ENCODE results near the gene RHBG.

RHBG gene

GRCh38 chr1:156425943-156426342 lies 56.9 kb downstream of the RHBG start:
- no peak for DNase-seq (ENCODE audit: low read depth)

DNA sequence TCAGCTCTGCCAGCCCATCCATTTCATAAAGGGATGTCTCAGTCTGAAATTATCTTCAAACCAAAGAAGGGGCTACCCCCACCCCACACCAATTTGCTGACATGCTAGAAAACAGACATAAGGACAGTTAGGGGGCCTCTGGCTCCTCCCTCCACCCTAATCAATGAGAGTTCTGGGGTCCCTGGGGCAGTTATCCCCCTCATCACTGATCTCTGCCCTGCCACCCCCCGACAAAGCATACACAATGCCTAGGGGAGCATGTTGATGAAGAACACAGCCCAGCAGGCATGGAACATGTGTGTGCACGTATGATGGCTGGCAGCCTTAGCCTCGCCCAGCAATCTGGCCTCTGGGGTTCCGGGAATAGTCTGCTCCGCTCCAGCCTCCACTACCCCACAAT lies 58.9 kb downstream of the RHBG start:
- no peak for DNase-seq (ENCODE audit: low read depth)

- DNase-seq (ENCODE audit: low read depth), result no peak
Observed at GRCh38 chr1:156428746-156429288, 59.8 kb downstream of the RHBG start.

GRCh38 chr1:156429313-156430060 lies 60.5 kb downstream of the RHBG start:
- no peak for DNase-seq (ENCODE audit: low read depth)

DNA sequence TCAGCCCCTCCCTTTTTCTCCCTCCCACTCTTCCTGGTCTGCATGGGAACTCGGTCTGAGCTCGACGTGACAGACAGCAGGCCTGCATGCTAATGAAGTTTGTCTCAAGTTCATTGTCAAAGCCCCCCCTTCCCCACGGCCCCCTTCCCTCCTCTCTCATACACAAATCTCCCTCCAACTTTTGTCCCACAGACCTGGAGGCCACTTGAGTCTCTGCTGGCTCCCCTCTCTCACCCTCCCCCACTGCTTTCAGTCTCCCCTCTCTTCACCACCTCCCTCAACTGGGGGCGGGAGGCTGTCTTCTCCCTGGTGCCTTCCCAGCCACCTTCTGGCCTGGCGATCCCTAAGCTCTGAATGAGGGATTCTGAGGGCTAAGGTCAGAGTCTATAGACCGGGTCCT lies 61.3 kb downstream of the RHBG start:
- no peak for DNase-seq (ENCODE audit: low read depth)

DNA sequence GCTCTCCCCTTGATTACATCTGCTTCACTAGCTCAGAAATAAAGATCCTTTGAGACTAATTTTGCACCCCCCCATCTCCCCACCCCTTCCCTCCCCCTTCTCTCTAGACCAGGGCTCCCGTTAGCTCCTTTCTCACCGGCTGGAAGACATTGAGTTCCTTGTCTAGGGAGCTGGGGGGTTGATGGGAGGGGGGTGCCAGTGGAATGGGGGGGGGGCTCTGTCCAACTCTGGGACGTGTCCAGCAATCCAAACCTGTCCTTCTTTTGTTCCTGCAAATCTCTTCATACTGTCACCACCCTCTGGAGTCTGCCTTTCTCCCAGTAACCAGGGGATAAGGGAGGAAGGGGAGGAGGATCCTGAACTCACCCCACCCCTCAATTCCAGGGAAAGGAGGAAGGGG lies 61.9 kb downstream of the RHBG start:
- no peak for DNase-seq (ENCODE audit: low read depth)

DNA sequence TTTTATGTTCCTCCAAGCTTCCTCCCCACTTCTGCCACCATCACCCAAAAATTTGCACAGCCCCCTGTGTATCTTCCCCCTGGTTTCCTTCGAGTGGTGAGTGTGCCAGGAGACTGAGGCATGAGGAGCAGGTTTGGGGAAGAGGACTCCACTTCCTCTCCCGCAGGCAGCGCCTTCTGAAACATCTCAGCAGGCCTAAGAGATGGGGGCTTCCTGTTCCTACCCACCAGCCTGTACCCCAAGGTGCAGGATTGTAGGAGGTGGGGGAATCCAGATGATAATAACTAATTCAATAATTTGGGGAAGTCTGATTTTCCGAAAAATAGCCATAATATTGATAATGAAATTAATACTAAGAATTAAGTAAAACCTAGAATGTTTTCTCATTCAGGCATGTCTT lies 62.4 kb downstream of the RHBG start:
- no peak for DNase-seq (ENCODE audit: low read depth)

DNA sequence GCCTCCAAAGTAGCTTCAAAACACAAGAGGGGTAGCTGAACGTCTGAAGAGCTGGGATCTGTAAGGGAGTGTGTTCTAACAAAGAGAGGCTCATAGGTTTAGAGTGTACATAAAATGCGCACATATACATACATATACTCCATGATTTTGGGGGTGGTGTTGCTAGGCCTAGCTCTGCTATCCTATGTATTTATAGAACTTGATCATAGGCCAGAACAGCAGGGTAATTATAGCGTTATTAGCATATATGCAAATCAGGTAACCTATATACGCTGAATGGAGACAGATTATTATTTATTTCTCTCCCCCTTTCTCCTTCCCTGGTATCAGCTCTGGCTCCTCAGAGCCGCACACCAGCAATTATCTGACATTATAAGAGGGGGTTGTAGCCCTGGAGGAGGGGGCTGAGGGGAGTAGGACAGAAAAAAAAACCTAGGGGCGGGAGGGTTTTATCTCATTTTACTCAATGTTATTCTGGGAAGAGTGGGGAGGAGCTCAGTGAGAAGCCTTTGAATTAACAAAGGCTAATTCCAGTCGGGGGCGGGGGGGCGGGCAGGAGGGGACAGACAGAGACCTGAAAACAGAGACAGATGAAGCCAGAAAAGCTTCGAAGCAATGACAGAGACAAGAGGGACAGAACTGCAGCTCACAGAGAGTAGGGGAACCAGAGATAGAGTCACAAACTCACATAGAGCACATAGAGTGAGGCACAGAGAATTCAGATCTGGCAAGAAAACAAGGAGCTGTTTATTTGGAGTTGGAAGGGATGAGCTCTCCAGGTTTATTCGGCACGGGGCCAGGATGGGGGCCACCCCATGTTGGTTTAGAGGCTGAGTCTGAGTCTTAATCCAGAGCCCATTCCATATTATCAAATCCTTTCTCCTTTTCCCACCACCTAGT lies 63.0 kb downstream of the RHBG start:
- DNase-seq (ENCODE audit: low read depth), result no peak

DNA sequence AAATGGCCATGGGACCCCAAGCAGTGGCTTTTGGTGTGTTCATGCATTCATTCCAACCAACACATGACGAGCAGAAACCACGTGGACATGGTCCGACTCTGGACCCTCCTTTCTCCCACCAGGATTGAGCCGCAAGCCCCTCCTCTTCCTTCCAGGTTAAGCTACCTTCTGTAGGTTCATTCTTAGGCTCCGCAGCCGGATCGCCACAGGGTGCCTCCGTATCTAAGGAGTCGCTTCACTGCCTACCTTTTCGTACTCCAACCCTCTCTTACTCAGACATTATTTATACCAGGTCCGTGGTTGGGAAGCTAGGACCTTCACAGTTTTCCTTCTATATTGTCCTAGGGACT lies 63.6 kb downstream of the RHBG start:
- DNase-seq (ENCODE audit: low read depth), result no peak

- no peak for DNase-seq (ENCODE audit: low read depth)
Observed at GRCh38 chr1:156433032-156433431, 64.0 kb downstream of the RHBG start.

DNA sequence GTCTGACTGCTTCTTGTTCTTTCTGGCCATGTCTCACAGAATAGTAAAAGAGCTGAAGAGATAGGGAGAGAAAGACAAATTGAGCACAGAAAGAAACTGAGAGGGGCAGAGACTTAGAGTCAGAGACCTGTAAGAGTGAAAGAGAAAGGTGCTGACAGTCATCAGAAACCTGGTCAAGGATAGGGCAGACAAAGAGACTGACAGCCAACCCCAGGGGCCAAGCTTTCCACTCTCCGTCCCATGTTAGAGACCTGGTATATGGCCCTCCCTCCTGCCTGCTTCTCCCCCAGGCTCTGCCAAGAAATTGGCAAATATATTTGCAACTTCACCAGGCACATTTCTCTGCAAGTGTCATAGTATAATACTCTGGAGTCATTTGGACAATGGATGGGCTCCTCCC lies 64.6 kb downstream of the RHBG start:
- no peak for DNase-seq (ENCODE audit: low read depth)

Data from T-helper 22 cell (primary cell).